Glomerular visceral epithelial cell (primary cell): ENCODE results near the gene RPL32.
"Not testable (repeated sequence)": the region's sequence is repeated elsewhere in the genome, so short reads cannot be mapped to it uniquely, and the experiment has no call there.

Experiments
- DNase-seq: peaks from one replicate; pipeline ENCODE4 v3.0.0-alpha.2; 2016; ENCODE audit errors: extremely low spot score

The RPL32 gene

GRCh38 chr3:12809001-12809400 is 32.4 kb downstream of the RPL32 start:
- DNase-seq, result no peak

- no peak for DNase-seq
These were observed 32.8 kb downstream of the RPL32 start for GRCh38 chr3:12808587-12808986.

- DNase-seq, result no peak
These were observed 33.6 kb downstream of the RPL32 start for GRCh38 chr3:12807601-12808359.

GRCh38 chr3:12807066-12807465 is 34.3 kb downstream of the RPL32 start:
- DNase-seq, result no peak

GRCh38 chr3:12803371-12803770 is 38.0 kb downstream of the RPL32 start:
- no peak for DNase-seq

- no peak for DNase-seq
These were observed 41.6 kb downstream of the RPL32 start for GRCh38 chr3:12799525-12800440.

GRCh38 chr3:12798559-12799179 is 42.7 kb downstream of the RPL32 start:
- DNase-seq, result no peak

GRCh38 chr3:12797892-12798558 is 43.3 kb downstream of the RPL32 start:
- no peak for DNase-seq

GRCh38 chr3:12797124-12797891 is 44.1 kb downstream of the RPL32 start:
- no peak for DNase-seq

- DNase-seq, result no peak
These were observed 44.9 kb downstream of the RPL32 start, which contains the start of gene CAND2 for GRCh38 chr3:12796171-12797123. Gene CAND2, plus strand, starts transcription at chr3:12796680. Its CDS starts 41 bp downstream, at chr3:12796721.

GRCh38 chr3:12793701-12794100 is 47.7 kb downstream of the RPL32 start:
- no peak for DNase-seq

GRCh38 chr3:12791430-12791829 is 49.9 kb downstream of the RPL32 start:
- no peak for DNase-seq

- DNase-seq, result not testable (repeated sequence)
These were observed 53.2 kb downstream of the RPL32 start for GRCh38 chr3:12787967-12788690.

GRCh38 chr3:12787346-12787745 is 54.0 kb downstream of the RPL32 start:
- not testable (repeated sequence) for DNase-seq

GRCh38 chr3:12785096-12785495 is 56.3 kb downstream of the RPL32 start:
- DNase-seq, result no peak
